HepG2 (cell line): ENCODE measurements around the gene VASH2. TPM values are rescaled to one million over a fixed set of nuclear protein-coding genes. Genes with fewer than 3 reads are reported as not detected.

Experiments
- ATAC-seq: fragments of 200-7000 bp; cut with Tn5 transposase; 3 replicates; pipeline ENCODE4 v1.9.1; 2020; ENCODE audit warnings: mild to moderate bottlenecking, moderate library complexity
- BruUV-seq: library from RNA; stranded (reverse); fragments of 400-500 nt; replicated peaks from 2 replicates; lab custom pipeline; 2021; lab: Mats Ljungman, UMichigan
- CTCF ChIA-PET: fragments of 300-600 bp; formaldehyde crosslinking; extraction: SDS; loops from one replicate; lab custom pipeline; 2021; ENCODE audit warnings: low total read pairs, inconsistent platforms, low intra/inter-chr PET ratio; lab: Yijun Ruan, JAX
- POLR2A ChIA-PET: fragments of 350-600 bp; sonication (Branson Sonifier 250); formaldehyde crosslinking; loops from one replicate; lab custom pipeline; 2020; ENCODE audit warnings: antibody characterized with exemption, inconsistent platforms; lab: Yijun Ruan, JAX
- DNase-seq: peaks from one replicate; pipeline ENCODE4 v3.0.0-alpha.2; 2015; ENCODE audit warnings: low spot score
- FAIRE-seq: peaks from 3 replicates; lab custom pipeline; 2011; peaks lifted over from hg19 to GRCh38; lab: Jason Lieb, UNC
- H2AFZ ChIP-seq: one replicate; pipeline ENCODE4 v1.6.1; 2011; ENCODE audit warnings: low read length, inconsistent platforms
- H3K27ac ChIP-seq: fragments of 300-600 bp; 3 replicates; pipeline ENCODE4 v1.8.0; 2011; ENCODE audit warnings: mixed run types, mild to moderate bottlenecking, mixed read lengths, low read length, inconsistent platforms; ENCODE audit not compliant: insufficient read depth; ENCODE audit errors: extremely low read length
- H3K27me3 ChIP-seq, 2 experiments: fragments of 200-600 bp in 1 of 2; 2 replicates in 1 of 2; 3 replicates in 1 of 2; pipeline versions ENCODE4 v1.6.0 to v1.8.0; 2011; ENCODE audit warnings: low read length in 2 of 2, mild to moderate bottlenecking in 2 of 2, moderate library complexity in 2 of 2, inconsistent platforms in 1 of 2; ENCODE audit not compliant: insufficient read depth in 2 of 2, control insufficient read depth in 1 of 2
- H3K36me3 ChIP-seq, 2 experiments: fragments of 200-600 bp in 1 of 2; replicated peaks in 1 of 2; 2 replicates in 1 of 2; 3 replicates in 1 of 2; pipeline versions ENCODE4 v1.5.1 to v1.8.0; 2011; ENCODE audit warnings: low read length in 2 of 2, inconsistent platforms in 1 of 2; ENCODE audit not compliant: insufficient read depth in 2 of 2, control insufficient read depth in 1 of 2
- H3K4me1 ChIP-seq: 2 replicates; pipeline ENCODE4 v1.5.1; 2012; ENCODE audit warnings: low read length, inconsistent platforms; ENCODE audit not compliant: insufficient read depth
- H3K4me2 ChIP-seq: 2 replicates; pipeline ENCODE4 v1.6.0; 2011; ENCODE audit warnings: low read depth, low read length, inconsistent platforms
- H3K4me3 ChIP-seq, 3 experiments: fragments of 200-600 bp in 1 of 3; sonication (generic), shearing (Covaris generic) in 1 of 3; replicated peaks in 1 of 3; 2 replicates each; pipeline ENCODE4 v1.5.1; 2011 to 2016; ENCODE audit warnings: low read length in 3 of 3, inconsistent platforms in 2 of 3, low read depth in 2 of 3, mild to moderate bottlenecking in 2 of 3, control low read depth in 1 of 3, mixed read lengths in 1 of 3; ENCODE audit not compliant: insufficient read depth in 1 of 3
- H3K79me2 ChIP-seq: one replicate; pipeline ENCODE4 v1.6.1; 2011; ENCODE audit warnings: low read length, inconsistent platforms; ENCODE audit not compliant: insufficient read depth
- H3K9ac ChIP-seq: 2 replicates; pipeline ENCODE4 v1.6.0; 2011; ENCODE audit warnings: mild to moderate bottlenecking, low read depth, low read length, inconsistent platforms; ENCODE audit not compliant: insufficient read depth
- H3K9me3 ChIP-seq: 2 replicates; pipeline ENCODE4 v1.5.1; 2012; ENCODE audit warnings: mild to moderate bottlenecking, low read length
- H4K20me1 ChIP-seq: 2 replicates; pipeline ENCODE4 v1.6.0; 2011; ENCODE audit warnings: inconsistent platforms, mild to moderate bottlenecking, low read length, moderate library complexity; ENCODE audit not compliant: insufficient read depth
- FOSL2 ChIP-seq: sonication (generic); formaldehyde crosslinking; IDR thresholded peaks from 2 replicates; pipeline ENCODE4 v1.4.0; 2020; ENCODE audit warnings: missing genetic modification reagents
- HIVEP1 ChIP-seq: sonication (generic); formaldehyde crosslinking; IDR thresholded peaks from 2 replicates; pipeline ENCODE4 v1.4.0; 2020; ENCODE audit warnings: mild to moderate bottlenecking, missing genetic modification reagents
- HOXA7 ChIP-seq: sonication (generic); formaldehyde crosslinking; IDR thresholded peaks from 2 replicates; pipeline ENCODE4 v1.8.1; 2022; ENCODE audit warnings: mild to moderate bottlenecking, missing genetic modification reagents, moderate library complexity
- YEATS4 ChIP-seq: sonication (generic); formaldehyde crosslinking; IDR thresholded peaks from 2 replicates; pipeline ENCODE4 v1.4.0; 2020; ENCODE audit warnings: missing genetic modification reagents, borderline replicate concordance
- ZBTB8A ChIP-seq: sonication (generic); formaldehyde crosslinking; IDR thresholded peaks from 2 replicates; pipeline ENCODE4 v1.4.0; 2020; ENCODE audit warnings: mild to moderate bottlenecking, low read depth, missing genetic modification reagents, borderline replicate concordance
- ZFP36L2 ChIP-seq: sonication (generic); formaldehyde crosslinking; IDR thresholded peaks from 2 replicates; pipeline ENCODE4 v1.4.0; 2020; ENCODE audit warnings: missing genetic modification reagents
- ZNF337 ChIP-seq: sonication (generic); formaldehyde crosslinking; IDR thresholded peaks from 2 replicates; pipeline ENCODE4 v1.5.1; 2020; ENCODE audit warnings: missing genetic modification reagents, low read depth, mild to moderate bottlenecking, borderline replicate concordance
- ZNF407 ChIP-seq: sonication (generic); formaldehyde crosslinking; IDR thresholded peaks from one replicate; pipeline ENCODE4 v1.5.1; 2020; ENCODE audit warnings: mild to moderate bottlenecking, missing genetic modification reagents; ENCODE audit errors: not compliant biosample characterization
- ZNF430 ChIP-seq: sonication (generic); formaldehyde crosslinking; IDR thresholded peaks from 2 replicates; pipeline ENCODE4 v1.9.0; 2021; ENCODE audit warnings: mild to moderate bottlenecking, missing genetic modification reagents
- ZNF639 ChIP-seq: conservative IDR thresholded peaks from 2 replicates; pipeline ENCODE4 v1.6.1; 2018; ENCODE audit warnings: missing genetic modification reagents
- ZNF713 ChIP-seq: sonication (generic); formaldehyde crosslinking; IDR thresholded peaks from 2 replicates; pipeline ENCODE4 v1.4.0; 2020; ENCODE audit warnings: mild to moderate bottlenecking, missing genetic modification reagents
- ZNF800 ChIP-seq: sonication (generic); formaldehyde crosslinking; IDR thresholded peaks from 2 replicates; pipeline ENCODE4 v1.4.0; 2020; ENCODE audit warnings: missing genetic modification reagents
- WGBS: methylation state at CpG from one replicate; pipeline ENCODE4 v1.1.6; 2017; ENCODE audit warnings: low lambda C conversion rate; 5-methylcytosine and 5-hydroxymethylcytosine counted together
- in situ Hi-C: cut with HindIII; loops from 2 replicates; pipeline ENCODE4 v1.10.0; 2017; ENCODE audit warnings: low pct_unique_long_range_greater_than_20kb; ENCODE audit not compliant: extremely low pct_ligation_motif_present
- intact Hi-C: fragments of 100-400 bp; cut with micrococcal nuclease; formaldehyde crosslinking; loops from one replicate; pipeline ENCODE4 v1.10.0; 2022; ENCODE audit not compliant: unreplicated experiment
- polyA plus RNA-seq, 8 experiments: library from polyadenylated mRNA; depleted of rRNA in 3 of 8; stranded (reverse) in 7 of 8; unstranded in 1 of 8; fragments of >200 nt; fragmentation: Illumina TruSeq in 4 of 8; extraction: Trizol in 4 of 8; gene quantifications; 2 replicates each; pipeline versions ENCODE4 v1.2.1 to v1.2.3, GENCODE V29; 2011 to 2016; ENCODE audit warnings: low read depth in 4 of 8, missing spikeins in 1 of 8, mixed read lengths in 1 of 8; ENCODE audit not compliant: insufficient read depth in 1 of 8
- total RNA-seq, 5 experiments: library from RNA; depleted of rRNA; stranded (reverse); fragments of >200 nt; fragmentation: Illumina TruSeq; extraction: Trizol; gene quantifications; 2 replicates each; pipeline ENCODE4 v1.2.3, GENCODE V29; 2016; ENCODE audit warnings: low read depth in 1 of 5

The VASH2 gene
- total and polyA plus RNA-seq, 2 of the 13 experiments (the other 11 are each of a cell fraction or from before 2014, with no cell fraction given), result 0.44 to 1.00 TPM

GRCh38 chr1:212979340-212980122, 29.2 kb downstream of the VASH2 start:
- no TSS peak for BruUV-seq
- H3K36me3 ChIP-seq, result no peaks in the 10 kb centered on the region
- peaks cover 11% of the 10 kb centered on the region; the same call in 1 of the 2 replicates for H3K4me1 ChIP-seq
- H3K4me3 ChIP-seq, result no peak overlapping the region
- H3K9me3 ChIP-seq, result no peaks in the 10 kb centered on the region
- no peak for ATAC-seq
- WGBS, result 76% methylated on average over 13 of the region's 14 CpGs
- no peak overlapping the region for H2AFZ ChIP-seq
- DNase-seq, result no peak
- ChIA-PET CTCF (no interaction called here), POLR2A (no interaction called here)
- no peak for FAIRE-seq
- no peaks in the 10 kb centered on the region for H4K20me1 ChIP-seq
- no peaks in the 10 kb centered on the region for H3K79me2 ChIP-seq
- no peak overlapping the region for H3K9ac ChIP-seq
- no peak overlapping the region for H3K27ac ChIP-seq
- intact Hi-C loops, result loop anchor here (5.0 kb wide), 1 partner anchor 32 kb away; no protein-coding TSS in a partner anchor
- in situ Hi-C loops, result no loop called here
- no peak overlapping the region for H3K4me2 ChIP-seq
- H3K27me3 ChIP-seq, result no peaks in the 10 kb centered on the region; a peak in 1 of 5 replicates
- TF ChIP-seq ZNF800 (CRISPR knock-in tag) (no peak), FOSL2 (no peak), ZNF713 (CRISPR knock-in tag) (no peak), YEATS4 (CRISPR knock-in tag) (no peak), HIVEP1 (CRISPR knock-in tag) (no peak), ZFP36L2 (no peak), ZNF337 (CRISPR knock-in tag) (no peak), ZNF639 (CRISPR knock-in tag) (no peak), HOXA7 (CRISPR knock-in tag) (no peak), ZNF430 (CRISPR knock-in tag) (no peak), ZNF407 (CRISPR knock-in tag) (no peak), ZBTB8A (CRISPR knock-in tag) (no peak)
